GM18858 (cell line): ENCODE results near the gene TRIM77.
"Not testable (repeated sequence)": the region's sequence is repeated elsewhere in the genome, so short reads cannot be mapped to it uniquely, and the experiment has no call there.

Experiments
- ATAC-seq: cut with Tn5 transposase; IDR thresholded peaks from one replicate; pipeline ENCODE4 v1.9.1; 2021; ENCODE audit not compliant: unreplicated experiment

Gene TRIM77

GRCh38 chr11:89709999-89710398 lies at the start of gene TRIM77:
Gene TRIM77, plus strand, starts transcription at chr11:89710299. Its CDS starts 0 bp downstream, at chr11:89710299.
- ATAC-seq = not testable (repeated sequence)

GRCh38 chr11:89667001-89667400 lies 43.1 kb upstream of the TRIM77 start:
- no peak for ATAC-seq

- not testable (repeated sequence) for ATAC-seq
These were observed 41.9 kb upstream of the TRIM77 start for GRCh38 chr11:89668158-89668557.

GRCh38 chr11:89669586-89669985 lies 40.5 kb upstream of the TRIM77 start:
- not testable (repeated sequence) for ATAC-seq

GRCh38 chr11:89669993-89670669 lies 40.0 kb upstream of the TRIM77 start:
- ATAC-seq = not testable (repeated sequence)

- ATAC-seq = not testable (repeated sequence)
These were observed 37.6 kb upstream of the TRIM77 start for GRCh38 chr11:89672547-89672946.

GRCh38 chr11:89673380-89673779 lies 36.7 kb upstream of the TRIM77 start:
- ATAC-seq = not testable (repeated sequence)

GRCh38 chr11:89675383-89675782 lies 34.7 kb upstream of the TRIM77 start:
- not testable (repeated sequence) for ATAC-seq

- ATAC-seq = not testable (repeated sequence)
These were observed 34.2 kb upstream of the TRIM77 start for GRCh38 chr11:89675948-89676347.

GRCh38 chr11:89707080-89707479 lies 3.0 kb upstream of the TRIM77 start:
- not testable (repeated sequence) for ATAC-seq

- ATAC-seq = not testable (repeated sequence)
These were observed 14.9 kb downstream of the TRIM77 start for GRCh38 chr11:89724866-89725498.

GRCh38 chr11:89730215-89730614 lies 20.1 kb downstream of the TRIM77 start:
- ATAC-seq = not testable (repeated sequence)

GRCh38 chr11:89736566-89736965 lies 26.5 kb downstream of the TRIM77 start:
- ATAC-seq = no peak

GRCh38 chr11:89737116-89737515 lies 27.0 kb downstream of the TRIM77 start:
- no peak for ATAC-seq

GRCh38 chr11:89741406-89741805 lies 31.3 kb downstream of the TRIM77 start:
- not testable (repeated sequence) for ATAC-seq

GRCh38 chr11:89744158-89744557 lies 34.1 kb downstream of the TRIM77 start:
- ATAC-seq = not testable (repeated sequence)

GRCh38 chr11:89750822-89751221 lies 40.7 kb downstream of the TRIM77 start:
- not testable (repeated sequence) for ATAC-seq
